ENCODE data around the gene C2orf92.
A peak's percentile ranks its signal among the peaks of the same experiment; 100 is the strongest.
"Not testable (repeated sequence)": the region's sequence is repeated elsewhere in the genome, so short reads cannot be mapped to it uniquely, and the experiment has no call there.

Gene C2orf92

DNA sequence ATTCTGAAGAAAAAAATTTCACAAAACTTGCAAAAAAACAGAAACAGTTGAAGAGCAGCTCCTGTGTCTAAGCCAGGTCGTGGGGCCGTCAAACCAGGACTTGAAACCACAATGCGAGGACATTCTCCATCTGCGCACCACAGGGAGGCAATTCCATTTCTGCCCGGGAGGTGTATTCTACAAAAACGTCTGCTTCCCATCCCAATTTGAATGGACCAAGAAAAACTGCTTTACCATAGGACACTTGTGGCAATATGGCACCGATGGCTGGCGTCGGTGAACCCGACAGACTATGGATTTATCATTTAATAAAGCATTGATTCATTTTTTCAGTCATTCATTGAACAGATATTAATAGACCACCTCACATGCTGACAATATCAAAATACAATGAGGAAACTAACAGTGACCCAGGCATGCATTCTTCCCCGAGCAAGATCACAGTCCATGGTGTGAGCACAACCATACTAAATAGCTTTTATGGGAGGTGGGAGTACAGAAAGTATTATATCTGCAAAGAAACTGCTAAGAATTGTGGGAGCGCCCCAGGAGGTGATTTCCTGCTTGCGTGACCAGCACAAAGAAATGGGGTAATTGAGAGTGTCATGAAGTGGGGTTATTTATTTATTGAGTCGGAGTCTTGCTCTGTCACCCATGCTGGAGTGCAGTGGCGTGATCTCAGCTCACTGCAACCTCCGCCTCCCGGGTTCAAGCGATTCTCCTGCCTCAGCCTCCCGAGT, 33.4 kb downstream of the C2orf92 start:
- Histone ChIP-seq H3K27me3 (no peaks in the 10 kb centered on the region), H3K9ac (no peak overlapping the region), H3K4me3 (no peak overlapping the region), H3K4me1 (peaks cover 71% of the 10 kb centered on the region), H3K9me3 (no peaks in the 10 kb centered on the region), H3K4me2 (peak overlapping the region; percentile 82), H4K20me1 (no peaks in the 10 kb centered on the region), H3K36me3 (no peaks in the 10 kb centered on the region), H3K27ac (no peak overlapping the region)
- no peak for TF ChIP-seq Cebpa-rat (IDR thresholded peaks at IDR 0.05)

DNA sequence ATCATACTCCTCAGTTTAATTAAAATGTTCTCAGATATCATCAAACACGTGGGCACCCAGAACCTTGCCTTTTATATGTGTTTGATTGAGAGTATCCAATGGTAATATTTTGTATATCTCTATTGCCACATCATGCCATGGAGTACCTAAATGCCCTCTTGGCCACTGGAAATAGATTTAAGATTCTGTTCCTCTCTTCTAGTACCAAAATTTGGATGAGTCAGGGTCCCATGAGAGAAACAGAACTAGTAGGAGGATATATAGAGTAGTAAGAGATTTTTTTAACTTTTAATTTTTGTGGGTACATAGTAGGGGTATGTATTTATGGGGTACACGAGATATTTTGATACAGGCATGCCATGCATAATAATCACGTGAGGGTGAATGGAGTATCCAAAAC, 34.2 kb downstream of the C2orf92 start:
- Histone ChIP-seq H3K4me2 (no peak overlapping the region), H3K27me3 (no peaks in the 10 kb centered on the region), H3K36me3 (no peaks in the 10 kb centered on the region), H3K4me1 (peaks cover 76% of the 10 kb centered on the region), H3K27ac (no peak overlapping the region), H4K20me1 (no peaks in the 10 kb centered on the region), H3K9me3 (no peaks in the 10 kb centered on the region), H3K9ac (no peak overlapping the region), H3K4me3 (no peak overlapping the region)
- no peak for TF ChIP-seq Cebpa-rat (IDR thresholded peaks at IDR 0.05)

DNA sequence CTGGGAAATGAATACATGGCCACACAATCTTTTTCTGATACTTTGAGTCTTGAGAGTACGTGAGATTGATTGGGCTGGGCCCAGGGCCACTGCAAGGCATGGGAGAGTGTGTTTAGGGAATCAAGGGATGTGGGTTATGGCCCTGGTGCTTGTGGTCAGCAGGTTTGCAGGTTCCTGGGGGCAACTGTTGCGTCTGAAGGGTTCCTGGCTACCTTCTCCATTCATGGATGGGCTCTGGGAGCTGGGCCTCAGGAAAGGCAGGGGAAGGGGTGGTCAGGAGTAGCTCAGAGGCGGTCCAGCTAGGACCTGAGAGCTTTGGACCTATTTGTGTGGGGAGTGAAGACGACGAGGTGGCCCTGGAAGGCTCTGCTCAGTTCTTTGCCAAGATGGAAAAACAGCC, 35.5 kb downstream of the C2orf92 start:
- TF ChIP-seq Cebpa-rat (IDR thresholded peaks at IDR 0.05): no peak
- no peaks in the 10 kb centered on the region for H3K9me3 ChIP-seq
- H3K4me2 ChIP-seq: no peak overlapping the region
- no peak overlapping the region for H3K4me3 ChIP-seq
- no peaks in the 10 kb centered on the region for H3K27me3 ChIP-seq
- H3K36me3 ChIP-seq: no peaks in the 10 kb centered on the region
- H4K20me1 ChIP-seq: no peaks in the 10 kb centered on the region
- H3K27ac ChIP-seq: no peak overlapping the region
- H3K9ac ChIP-seq: no peak overlapping the region
- peaks cover 83% of the 10 kb centered on the region for H3K4me1 ChIP-seq

DNA sequence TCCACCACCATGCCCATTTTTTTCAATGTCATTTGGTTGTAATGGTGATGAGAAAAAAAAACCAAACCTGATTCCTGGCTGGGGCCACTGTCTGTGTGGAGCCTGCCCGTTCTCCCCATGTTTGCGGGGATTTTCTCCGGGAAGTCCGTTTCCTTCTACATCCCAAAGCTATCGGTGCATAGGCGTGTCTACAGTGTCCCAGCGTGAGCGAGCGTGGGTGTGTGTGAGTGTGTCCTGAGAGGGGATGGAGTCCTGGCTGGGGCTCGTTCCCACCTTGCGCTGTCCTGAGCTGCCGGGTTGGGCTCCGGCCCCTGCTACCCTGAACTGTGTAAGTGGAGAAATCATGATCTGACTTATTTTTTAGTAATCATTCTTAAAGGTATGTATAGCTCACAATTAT, 36.6 kb downstream of the C2orf92 start:
- Histone ChIP-seq H3K9me3 (no peaks in the 10 kb centered on the region), H3K9ac (no peak overlapping the region), H4K20me1 (no peaks in the 10 kb centered on the region), H3K27ac (no peak overlapping the region), H3K36me3 (no peaks in the 10 kb centered on the region), H3K4me3 (no peak overlapping the region), H3K27me3 (no peaks in the 10 kb centered on the region), H3K4me1 (peaks cover 83% of the 10 kb centered on the region), H3K4me2 (peak overlapping the region; percentile 74)
- TF ChIP-seq Cebpa-rat (IDR thresholded peaks at IDR 0.05): no peak

DNA sequence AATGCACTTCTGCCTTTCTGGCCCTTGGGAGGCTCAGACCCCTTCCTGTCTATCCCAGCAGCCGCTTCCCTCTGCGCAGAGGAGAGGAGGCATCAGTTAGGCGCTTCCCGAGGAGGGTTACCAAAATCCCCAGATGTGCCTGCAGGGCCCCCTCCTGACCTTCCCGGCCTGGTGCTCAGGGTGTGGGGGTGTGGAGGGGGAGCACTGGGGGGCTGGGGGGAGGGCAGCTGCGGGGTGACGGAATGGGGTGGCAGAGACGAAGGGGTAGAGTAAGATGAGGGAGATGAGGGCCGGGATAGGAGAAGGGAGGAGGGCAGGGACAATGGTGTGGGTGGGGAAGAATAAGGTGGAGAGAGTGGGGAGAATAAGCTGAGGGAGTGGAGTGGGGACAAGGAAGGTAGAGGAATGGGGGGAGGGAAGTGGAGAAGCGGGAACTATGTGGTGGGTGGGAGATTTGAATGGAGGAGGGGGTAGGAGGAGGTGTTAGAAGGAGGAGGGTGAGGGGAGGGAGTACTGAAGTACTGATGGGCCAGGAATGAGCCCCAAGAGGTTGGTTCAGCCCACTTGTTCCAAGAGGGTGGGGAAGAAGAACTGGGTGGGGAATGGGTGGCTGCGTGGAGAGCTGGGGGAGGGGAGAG, 37.3 kb downstream of the C2orf92 start:
- Histone ChIP-seq H3K27me3 (no peaks in the 10 kb centered on the region), H3K27ac (0 out of 2 replicates have a peak overlapping the region, but pooled peaks have one; percentile 61), H3K4me3 (no peak overlapping the region), H3K9me3 (no peaks in the 10 kb centered on the region), H3K4me2 (peak overlapping the region; percentile 74), H3K4me1 (peaks cover 83% of the 10 kb centered on the region), H4K20me1 (no peaks in the 10 kb centered on the region), H3K9ac (no peak overlapping the region), H3K36me3 (no peaks in the 10 kb centered on the region)
- TF ChIP-seq Cebpa-rat (IDR thresholded peaks at IDR 0.05): no peak

DNA sequence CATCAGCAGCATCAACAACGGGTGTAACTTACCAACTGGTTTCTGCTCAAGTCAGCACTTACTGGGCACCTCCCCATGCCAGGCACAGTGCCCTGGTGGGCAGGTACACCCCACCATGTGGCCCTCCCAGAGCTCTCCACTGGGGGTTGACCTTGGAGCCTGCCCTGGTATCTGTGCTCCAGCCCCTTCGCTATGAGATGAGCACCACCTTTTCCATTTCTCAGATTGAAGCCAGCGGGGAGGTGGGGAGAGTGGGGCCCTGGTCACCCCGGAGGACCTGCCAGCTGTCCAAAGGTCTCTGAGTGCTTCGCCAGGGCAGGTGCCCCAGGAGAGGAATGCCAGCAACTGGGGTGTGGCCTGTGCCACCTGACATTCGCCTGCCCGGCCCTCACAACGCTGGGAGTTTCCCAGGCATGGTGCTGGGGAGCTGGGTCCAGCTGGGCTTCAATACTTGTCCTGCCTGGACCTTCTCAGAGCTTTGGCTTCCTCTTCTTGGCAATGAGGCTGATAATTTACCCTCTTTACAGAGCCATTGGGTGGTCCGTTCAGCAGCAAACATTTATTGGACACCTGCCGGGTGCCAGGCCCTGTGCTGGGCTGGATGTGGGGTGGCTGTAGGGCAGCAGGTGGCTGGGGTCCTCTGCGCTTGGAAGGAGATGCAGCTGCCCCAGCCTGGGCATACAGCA, 38.0 kb downstream of the C2orf92 start:
- Histone ChIP-seq H3K27me3 (no peaks in the 10 kb centered on the region), H3K4me3 (no peak overlapping the region), H3K36me3 (no peaks in the 10 kb centered on the region), H3K9ac (peak overlapping the region; percentile 1; the same call in 1 of the 2 replicates), H3K4me2 (peak overlapping the region; percentile 74), H3K9me3 (no peaks in the 10 kb centered on the region), H3K27ac (peak overlapping the region; percentile 61; the same call in 1 of the 2 replicates), H3K4me1 (peaks cover 83% of the 10 kb centered on the region), H4K20me1 (no peaks in the 10 kb centered on the region)
- no peak for TF ChIP-seq Cebpa-rat (IDR thresholded peaks at IDR 0.05)

DNA sequence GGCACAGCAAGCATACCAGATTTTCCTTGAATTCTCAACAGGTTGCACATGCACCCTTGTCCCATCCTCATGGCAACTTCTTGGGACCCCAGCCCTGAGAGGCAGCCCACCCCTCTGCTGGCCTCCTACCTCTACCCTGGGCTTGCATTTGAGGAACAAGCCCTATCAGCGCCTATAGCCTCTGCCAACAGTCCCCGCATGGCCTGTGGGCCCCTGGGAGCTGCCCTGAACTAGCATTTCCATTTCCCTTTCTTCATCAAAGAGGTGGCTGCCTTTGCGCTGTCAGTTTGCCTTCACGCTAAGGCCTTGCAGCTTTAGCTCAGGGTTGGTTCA, 38.5 kb downstream of the C2orf92 start:
- Histone ChIP-seq H3K9me3 (no peaks in the 10 kb centered on the region), H4K20me1 (no peaks in the 10 kb centered on the region), H3K36me3 (no peaks in the 10 kb centered on the region), H3K4me1 (peaks cover 83% of the 10 kb centered on the region), H3K9ac (peak overlapping the region; percentile 1; the same call in 1 of the 2 replicates), H3K27me3 (no peaks in the 10 kb centered on the region), H3K4me3 (no peak overlapping the region), H3K27ac (peak overlapping the region; percentile 61), H3K4me2 (peak overlapping the region; percentile 74)
- TF ChIP-seq Cebpa-rat (IDR thresholded peaks at IDR 0.05): no peak

DNA sequence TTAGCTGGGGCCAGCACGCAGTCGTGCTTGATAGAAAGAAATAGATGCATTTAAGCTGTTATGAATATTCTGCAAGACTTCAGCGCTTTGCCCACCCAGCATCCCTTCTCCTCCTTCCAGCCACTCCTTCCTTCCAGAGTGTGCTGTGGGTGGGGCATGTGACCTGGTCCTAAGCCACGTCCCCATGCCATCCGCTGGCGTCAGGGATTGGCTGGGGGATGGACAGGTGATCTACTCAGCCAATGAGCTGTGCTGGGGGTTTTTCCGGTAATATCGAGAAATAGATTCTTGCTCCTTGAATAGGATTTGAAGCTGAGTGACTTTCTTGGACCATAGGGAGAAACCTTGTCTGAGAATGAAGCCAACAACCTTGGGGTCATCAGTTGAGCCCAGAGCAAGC, 39.1 kb downstream of the C2orf92 start:
- no peak for TF ChIP-seq Cebpa-rat (IDR thresholded peaks at IDR 0.05)
- H3K36me3 ChIP-seq: no peaks in the 10 kb centered on the region
- H3K9ac ChIP-seq: peak overlapping the region; percentile 1; the same call in 1 of the 2 replicates
- H3K4me3 ChIP-seq: no peak overlapping the region
- no peaks in the 10 kb centered on the region for H3K27me3 ChIP-seq
- H3K9me3 ChIP-seq: no peaks in the 10 kb centered on the region
- peak overlapping the region; percentile 61 for H3K27ac ChIP-seq
- H3K4me2 ChIP-seq: peak overlapping the region; percentile 74
- H4K20me1 ChIP-seq: no peaks in the 10 kb centered on the region
- H3K4me1 ChIP-seq: peaks cover 83% of the 10 kb centered on the region

DNA sequence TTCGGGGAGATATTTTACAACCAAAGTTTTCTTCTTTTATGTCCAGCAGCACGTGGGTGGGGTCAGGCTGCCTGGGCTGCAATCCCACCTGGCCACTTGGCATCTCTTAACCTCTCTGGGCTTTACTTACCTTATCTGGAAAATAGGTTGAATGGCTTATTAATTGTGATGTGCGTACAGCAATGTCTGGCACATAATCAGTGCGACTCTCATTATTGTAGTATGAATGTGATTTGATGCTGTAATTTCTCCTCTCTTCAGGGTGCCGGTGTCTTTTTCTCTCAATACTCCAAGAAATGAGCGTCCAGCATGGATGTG, 41.8 kb downstream of the C2orf92 start:
- no peak for TF ChIP-seq Cebpa-rat (IDR thresholded peaks at IDR 0.05)
- no peaks in the 10 kb centered on the region for H3K9me3 ChIP-seq
- H3K4me1 ChIP-seq: peaks cover 100% of the 10 kb centered on the region
- no peaks in the 10 kb centered on the region for H3K27me3 ChIP-seq
- no peaks in the 10 kb centered on the region for H4K20me1 ChIP-seq
- no peaks in the 10 kb centered on the region for H3K36me3 ChIP-seq
- peak overlapping the region; percentile 99 for H3K27ac ChIP-seq
- no peak overlapping the region for H3K4me3 ChIP-seq
- H3K9ac ChIP-seq: no peak overlapping the region; the same call in 1 of the 2 replicates
- peak overlapping the region; percentile 98 for H3K4me2 ChIP-seq

DNA sequence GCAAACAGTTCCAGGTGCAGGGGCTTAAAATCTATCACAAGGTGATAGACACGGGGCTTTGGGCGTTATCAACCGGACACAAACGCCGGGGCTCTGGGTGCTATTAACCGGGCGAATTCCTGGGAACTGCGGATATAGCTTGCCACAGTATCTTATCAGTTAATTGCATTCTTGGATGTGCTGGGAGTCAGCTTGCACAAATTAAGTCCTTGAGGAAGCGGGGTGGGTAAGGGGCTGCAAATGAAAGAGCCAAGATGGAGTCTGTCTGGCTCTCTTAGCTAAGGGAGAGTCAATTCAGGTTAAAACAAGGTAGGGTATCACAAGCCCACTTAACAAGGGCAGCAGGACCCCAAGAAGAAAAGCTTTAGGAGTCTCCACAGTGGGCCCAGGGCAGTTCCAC, 42.7 kb downstream of the C2orf92 start:
- H4K20me1 ChIP-seq, H3K27me3 ChIP-seq, H3K9me3 ChIP-seq, H3K36me3 ChIP-seq, H3K4me3 ChIP-seq: not testable (repeated sequence)
- Histone ChIP-seq H3K9ac (peak overlapping the region; percentile 93), H3K4me2 (peak overlapping the region; percentile 98), H3K4me1 (peaks cover 100% of the 10 kb centered on the region), H3K27ac (peak overlapping the region; percentile 99)
